Lower lobe of right lung (tissue), 2 donors: ENCODE results near the gene LIN28A. TPM values are rescaled to one million over a fixed set of nuclear protein-coding genes. Genes with fewer than 3 reads are reported as not detected.

Experiments
- ATAC-seq, 2 donors: fragments of 200-7000 bp; cut with Tn5 transposase; one replicate each; pipeline ENCODE4 v1.9.1; 2020 to 2022; ENCODE audit warnings: mild to moderate bottlenecking in 2 of 2, moderate library complexity in 2 of 2
- DNase-seq: peaks from one replicate; pipeline ENCODE4 v3.0.0-alpha.2; 2020
- H3K27ac ChIP-seq: fragments of 200-600 bp; one replicate; pipeline ENCODE4 v1.8.0; 2022
- H3K27me3 ChIP-seq: fragments of 200-600 bp; one replicate; pipeline ENCODE4 v1.8.0; 2022; ENCODE audit warnings: low read depth
- H3K36me3 ChIP-seq: fragments of 200-600 bp; one replicate; pipeline ENCODE4 v1.8.0; 2022; ENCODE audit warnings: mild to moderate bottlenecking
- H3K4me1 ChIP-seq: fragments of 200-600 bp; one replicate; pipeline ENCODE4 v1.8.0; 2022
- H3K4me3 ChIP-seq: fragments of 200-600 bp; one replicate; pipeline ENCODE4 v1.8.0; 2022; ENCODE audit warnings: mild to moderate bottlenecking
- H3K9me3 ChIP-seq: fragments of 200-600 bp; one replicate; pipeline ENCODE4 v1.8.0; 2022
- CTCF ChIP-seq: fragments of 200-600 bp; IDR thresholded peaks from one replicate; pipeline ENCODE4 v1.8.0; 2022; ENCODE audit warnings: antibody characterized with exemption, mild to moderate bottlenecking
- intact Hi-C: fragments of 100-400 bp; cut with DNase I; formaldehyde crosslinking; loops from one replicate; pipeline ENCODE4 v1.11.0; 2022
- total RNA-seq: library from RNA; stranded (reverse); fragmentation: NEBNext Ultra II Directional; extraction: Animal tissue kit (Norgen Biotek cat#: 25700); gene quantifications from one replicate; pipeline ENCODE4 v1.2.1, GENCODE V29; 2021
- donor health status: DM: no; HTN: yes; CAD: no; lungs with severe emphysema.

LIN28A gene
- total RNA-seq, 1 donor from 2014 or later = not detected

- TF ChIP-seq CTCF = no peak
- Histone ChIP-seq H3K9me3 (no peaks in the 10 kb centered on the region), H3K27me3 (no peaks in the 10 kb centered on the region), H3K36me3 (peaks cover 44% of the 10 kb centered on the region), H3K27ac (peak overlapping the region; percentile 100), H3K4me3 (peak overlapping the region; percentile 99), H3K4me1 (peaks cover 38% of the 10 kb centered on the region)
- intact Hi-C loops = no loop called here
- peak; percentile 97 for DNase-seq
- peak; percentile 93 to 96 for ATAC-seq
These were observed 62.6 kb downstream of the LIN28A start for GRCh38 chr1:26472901-26473845.

GRCh38 chr1:26474818-26475217, 64.2 kb downstream of the LIN28A start:
- Histone ChIP-seq H3K9me3 (no peaks in the 10 kb centered on the region), H3K36me3 (peaks cover 58% of the 10 kb centered on the region), H3K4me3 (no peak overlapping the region), H3K27ac (no peak overlapping the region), H3K27me3 (no peaks in the 10 kb centered on the region), H3K4me1 (peaks cover 33% of the 10 kb centered on the region)
- no peak for ATAC-seq
- intact Hi-C loops = no loop called here
- no peak for TF ChIP-seq CTCF
- no peak for DNase-seq

- no peak overlapping the region for H3K4me3 ChIP-seq
- H3K27me3 ChIP-seq = no peaks in the 10 kb centered on the region
- DNase-seq (no peak), ATAC-seq (no peak)
- peaks cover 60% of the 10 kb centered on the region for H3K36me3 ChIP-seq
- H3K9me3 ChIP-seq = no peaks in the 10 kb centered on the region
- intact Hi-C loops = no loop called here
- no peak overlapping the region for H3K27ac ChIP-seq
- peaks cover 32% of the 10 kb centered on the region for H3K4me1 ChIP-seq
- TF ChIP-seq CTCF = no peak
These were observed 65.4 kb downstream of the LIN28A start for GRCh38 chr1:26475989-26476388.

GRCh38 chr1:26476958-26477357, 66.3 kb downstream of the LIN28A start:
- H3K36me3 ChIP-seq = peaks cover 60% of the 10 kb centered on the region
- H3K27ac ChIP-seq = no peak overlapping the region
- intact Hi-C loops = no loop called here
- no peaks in the 10 kb centered on the region for H3K9me3 ChIP-seq
- TF ChIP-seq CTCF = no peak
- no peaks in the 10 kb centered on the region for H3K27me3 ChIP-seq
- no peak for DNase-seq
- peaks cover 27% of the 10 kb centered on the region for H3K4me1 ChIP-seq
- no peak for ATAC-seq
- no peak overlapping the region for H3K4me3 ChIP-seq

- TF ChIP-seq CTCF = no peak
- Histone ChIP-seq H3K27me3 (no peaks in the 10 kb centered on the region), H3K36me3 (peaks cover 60% of the 10 kb centered on the region), H3K4me1 (peaks cover 27% of the 10 kb centered on the region), H3K4me3 (no peak overlapping the region), H3K27ac (no peak overlapping the region), H3K9me3 (no peaks in the 10 kb centered on the region)
- no peak for DNase-seq
- no peak for ATAC-seq
- intact Hi-C loops = no loop called here
These were observed 67.0 kb downstream of the LIN28A start for GRCh38 chr1:26477446-26478152.
